ENCODE results near the gene SLC24A4.

Gene SLC24A4, protein sequence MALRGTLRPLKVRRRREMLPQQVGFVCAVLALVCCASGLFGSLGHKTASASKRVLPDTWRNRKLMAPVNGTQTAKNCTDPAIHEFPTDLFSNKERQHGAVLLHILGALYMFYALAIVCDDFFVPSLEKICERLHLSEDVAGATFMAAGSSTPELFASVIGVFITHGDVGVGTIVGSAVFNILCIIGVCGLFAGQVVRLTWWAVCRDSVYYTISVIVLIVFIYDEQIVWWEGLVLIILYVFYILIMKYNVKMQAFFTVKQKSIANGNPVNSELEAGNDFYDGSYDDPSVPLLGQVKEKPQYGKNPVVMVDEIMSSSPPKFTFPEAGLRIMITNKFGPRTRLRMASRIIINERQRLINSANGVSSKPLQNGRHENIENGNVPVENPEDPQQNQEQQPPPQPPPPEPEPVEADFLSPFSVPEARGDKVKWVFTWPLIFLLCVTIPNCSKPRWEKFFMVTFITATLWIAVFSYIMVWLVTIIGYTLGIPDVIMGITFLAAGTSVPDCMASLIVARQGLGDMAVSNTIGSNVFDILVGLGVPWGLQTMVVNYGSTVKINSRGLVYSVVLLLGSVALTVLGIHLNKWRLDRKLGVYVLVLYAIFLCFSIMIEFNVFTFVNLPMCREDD

DNA sequence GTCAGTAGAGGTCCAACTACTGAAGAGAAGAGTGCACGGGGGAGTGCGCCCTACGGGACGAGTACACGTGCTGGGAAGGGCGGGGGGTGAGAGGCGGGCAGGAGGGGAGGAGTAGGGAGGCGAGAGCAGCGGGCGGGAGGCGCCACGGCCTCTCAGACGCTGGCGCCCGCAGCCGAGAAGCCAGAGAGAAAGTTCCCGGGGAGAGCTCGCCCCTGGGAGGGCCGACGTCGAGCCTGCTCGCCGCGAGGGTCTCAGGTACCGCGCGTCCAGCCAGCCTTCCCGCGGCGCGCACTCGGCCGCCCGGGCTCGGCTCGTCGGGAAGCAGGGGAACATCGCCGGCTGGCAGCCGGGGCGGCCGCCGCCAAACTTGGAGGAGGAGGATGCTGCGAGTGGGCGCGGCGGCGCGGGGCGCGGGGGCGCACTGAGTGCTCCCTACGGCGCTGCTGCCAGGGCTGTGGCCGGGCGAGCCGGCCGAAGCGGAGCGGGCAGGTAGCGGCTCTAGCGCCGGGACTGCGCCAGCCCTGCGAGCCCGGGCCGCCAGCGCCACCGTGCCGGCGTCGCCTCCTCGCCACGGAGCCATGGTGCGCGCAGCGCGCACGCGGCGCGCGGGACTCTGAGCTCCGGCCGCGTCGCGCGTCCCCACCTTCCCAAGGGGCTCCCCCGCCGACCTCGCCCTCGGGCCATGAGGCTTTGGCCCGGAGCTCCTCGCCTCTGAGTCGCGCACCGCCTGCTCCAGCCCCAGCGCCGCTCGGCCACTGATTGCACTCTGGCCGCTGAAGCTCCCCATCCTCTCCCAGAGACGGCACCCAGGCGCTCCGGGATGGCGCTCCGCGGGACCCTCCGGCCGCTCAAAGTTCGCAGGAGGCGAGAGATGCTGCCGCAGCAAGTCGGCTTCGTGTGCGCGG is at the start of gene SLC24A4:
Gene SLC24A4, plus strand, starts transcription at position 155 of the 905 bp plus-strand sequence. Its CDS starts 666 bp downstream, at position 821.
- Mint-ChIP-seq H3K27me3 (peaks cover 68% of the 10 kb centered on the region), H3K9me3 (no peaks in the 10 kb centered on the region), H3K4me1 (peaks cover 6% of the 10 kb centered on the region), H3K4me3 (peak within 1 kb of the TSS; percentile 76), H3K36me3 (ENCODE audit: insufficient read depth) (no peaks in the 10 kb centered on the region), H3K27ac (ENCODE audit: low read depth) (no peak within 1 kb of the TSS)
- DNase-seq (ENCODE audit: low spot score in 2 of 2) (no peak), ATAC-seq (replicated peaks; ENCODE audit: extremely low read depth, poor library complexity, severe bottlenecking) (no peak)

- H3K27me3 Mint-ChIP-seq = peaks cover 42% of the 10 kb centered on the region
- ATAC-seq (replicated peaks; ENCODE audit: extremely low read depth, poor library complexity, severe bottlenecking) (no peak), DNase-seq (ENCODE audit: low spot score in 2 of 2) (no peak)
- H3K36me3 Mint-ChIP-seq (ENCODE audit: insufficient read depth) = peaks cover 2% of the 10 kb centered on the region
- no peak overlapping the region for H3K27ac Mint-ChIP-seq (ENCODE audit: low read depth)
- H3K4me3 Mint-ChIP-seq = no peak overlapping the region
- no peaks in the 10 kb centered on the region for H3K9me3 Mint-ChIP-seq
- no peaks in the 10 kb centered on the region for H3K4me1 Mint-ChIP-seq
These were observed 49.8 kb upstream of the SLC24A4 start for GRCh38 chr14:92273166-92273565.

GRCh38 chr14:92274055-92274454 is 48.9 kb upstream of the SLC24A4 start:
- no peak for DNase-seq (ENCODE audit: low spot score in 2 of 2)
- H3K36me3 Mint-ChIP-seq (ENCODE audit: insufficient read depth) = no peaks in the 10 kb centered on the region
- peaks cover 42% of the 10 kb centered on the region for H3K27me3 Mint-ChIP-seq
- H3K4me1 Mint-ChIP-seq = no peaks in the 10 kb centered on the region
- peak overlapping the region; percentile 22 for H3K27ac Mint-ChIP-seq (ENCODE audit: low read depth)
- H3K4me3 Mint-ChIP-seq = no peak overlapping the region
- H3K9me3 Mint-ChIP-seq = no peaks in the 10 kb centered on the region
- ATAC-seq (replicated peaks; ENCODE audit: extremely low read depth, poor library complexity, severe bottlenecking) = no peak

DNA sequence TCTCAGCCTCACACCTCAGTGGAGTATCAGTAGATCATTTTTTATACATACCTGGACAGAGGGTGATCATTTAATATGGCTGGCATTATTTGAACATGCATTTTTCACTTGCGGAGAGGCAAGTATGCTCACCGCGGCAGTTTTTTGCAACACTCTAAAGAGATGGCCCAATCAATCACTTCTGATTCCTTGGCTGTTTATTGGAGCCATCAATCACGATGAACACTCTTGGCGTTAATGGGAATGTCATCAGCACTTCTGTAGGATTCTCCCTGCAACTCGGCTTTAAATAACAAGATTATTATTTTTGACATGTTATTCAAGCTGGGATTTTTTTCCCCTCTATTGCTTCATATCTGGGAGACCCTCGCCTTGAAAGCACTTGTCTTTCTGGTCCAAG is 46.9 kb upstream of the SLC24A4 start:
- H3K27ac Mint-ChIP-seq (ENCODE audit: low read depth) = no peak overlapping the region
- no peak for ATAC-seq (replicated peaks; ENCODE audit: extremely low read depth, poor library complexity, severe bottlenecking)
- no peaks in the 10 kb centered on the region for H3K36me3 Mint-ChIP-seq (ENCODE audit: insufficient read depth)

DNA sequence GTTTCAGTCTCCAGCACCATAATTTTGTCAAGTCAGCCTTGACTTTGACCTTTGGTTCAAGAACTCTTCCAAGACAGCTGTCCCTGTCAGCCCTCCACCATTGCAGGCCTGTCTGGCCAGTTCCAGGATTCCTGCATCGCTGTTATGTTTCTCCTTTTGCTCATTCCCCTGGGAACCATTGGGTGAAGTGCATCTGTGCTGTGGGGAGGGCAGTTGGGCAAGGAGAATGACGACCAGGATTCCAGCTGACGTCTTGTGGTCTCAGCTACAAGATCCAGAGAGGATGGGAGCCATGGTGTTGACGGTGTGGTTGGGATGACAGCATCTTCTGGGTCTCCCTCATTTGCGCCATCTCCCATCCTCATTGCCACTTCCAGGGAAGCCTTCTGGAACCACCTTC is 45.9 kb upstream of the SLC24A4 start:
- H3K4me1 Mint-ChIP-seq = peaks cover 8% of the 10 kb centered on the region
- no peak overlapping the region for H3K27ac Mint-ChIP-seq (ENCODE audit: low read depth)
- H3K9me3 Mint-ChIP-seq = no peaks in the 10 kb centered on the region
- DNase-seq (ENCODE audit: low spot score in 2 of 2) = no peak
- H3K27me3 Mint-ChIP-seq = peaks cover 23% of the 10 kb centered on the region
- no peak overlapping the region for H3K4me3 Mint-ChIP-seq
- no peak for ATAC-seq (replicated peaks; ENCODE audit: extremely low read depth, poor library complexity, severe bottlenecking)
- no peaks in the 10 kb centered on the region for H3K36me3 Mint-ChIP-seq (ENCODE audit: insufficient read depth)

More for the DNA sequence above, 46.9 kb upstream of the SLC24A4 start:
- Mint-ChIP-seq H3K4me3 (no peak overlapping the region), H3K27me3 (peaks cover 28% of the 10 kb centered on the region), H3K9me3 (no peaks in the 10 kb centered on the region), H3K4me1 (peaks cover 8% of the 10 kb centered on the region)
- DNase-seq (ENCODE audit: low spot score in 2 of 2) = no peak

DNA sequence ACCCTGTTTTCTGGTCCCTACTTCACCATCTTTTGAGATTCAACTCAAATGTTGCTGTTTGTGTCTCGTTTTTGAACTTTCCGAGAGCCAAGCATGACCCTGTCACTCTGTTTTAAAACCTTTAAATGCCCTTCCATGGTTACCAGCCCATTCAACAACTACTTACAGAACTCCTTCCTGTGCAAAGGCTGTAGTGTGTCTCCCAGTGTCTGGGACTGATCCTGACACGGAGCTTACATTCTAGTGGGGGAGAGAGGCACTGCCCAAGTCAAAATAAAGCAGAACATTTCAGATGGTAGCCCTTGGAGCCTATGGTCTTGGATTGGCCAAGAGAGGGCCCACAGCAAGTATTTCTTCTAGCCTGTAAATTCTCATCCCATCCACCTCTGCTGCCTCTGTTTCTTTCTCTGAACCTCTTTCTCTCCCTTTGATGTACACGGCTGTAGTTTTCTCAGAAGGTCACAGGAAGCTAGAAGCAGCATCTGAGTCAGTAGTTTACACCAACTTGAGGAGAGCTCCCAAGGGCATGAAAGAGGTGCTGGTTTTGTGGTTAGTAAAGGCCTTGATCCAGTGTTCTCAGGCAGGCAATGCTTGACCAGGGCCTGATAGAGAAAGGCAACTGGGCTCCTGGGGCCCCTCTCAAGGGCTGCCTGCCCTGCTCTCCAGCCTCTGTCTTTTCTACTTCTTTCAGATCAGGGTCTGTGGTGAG is 42.3 kb upstream of the SLC24A4 start:
- Mint-ChIP-seq H3K27me3 (peaks cover 6% of the 10 kb centered on the region), H3K4me1 (peaks cover 8% of the 10 kb centered on the region), H3K9me3 (no peaks in the 10 kb centered on the region), H3K4me3 (no peak overlapping the region), H3K27ac (ENCODE audit: low read depth) (no peak overlapping the region), H3K36me3 (ENCODE audit: insufficient read depth) (no peaks in the 10 kb centered on the region)
- ATAC-seq (replicated peaks; ENCODE audit: extremely low read depth, poor library complexity, severe bottlenecking) = no peak
- DNase-seq (ENCODE audit: low spot score in 2 of 2) = no peak

- Mint-ChIP-seq H3K4me3 (no peak overlapping the region), H3K27ac (ENCODE audit: low read depth) (no peak overlapping the region), H3K9me3 (no peaks in the 10 kb centered on the region), H3K4me1 (peaks cover 8% of the 10 kb centered on the region), H3K27me3 (no peaks in the 10 kb centered on the region), H3K36me3 (ENCODE audit: insufficient read depth) (no peaks in the 10 kb centered on the region)
- DNase-seq (ENCODE audit: low spot score in 2 of 2) (no peak), ATAC-seq (replicated peaks; ENCODE audit: extremely low read depth, poor library complexity, severe bottlenecking) (no peak)
These were observed 40.3 kb upstream of the SLC24A4 start for GRCh38 chr14:92282669-92283068.

DNA sequence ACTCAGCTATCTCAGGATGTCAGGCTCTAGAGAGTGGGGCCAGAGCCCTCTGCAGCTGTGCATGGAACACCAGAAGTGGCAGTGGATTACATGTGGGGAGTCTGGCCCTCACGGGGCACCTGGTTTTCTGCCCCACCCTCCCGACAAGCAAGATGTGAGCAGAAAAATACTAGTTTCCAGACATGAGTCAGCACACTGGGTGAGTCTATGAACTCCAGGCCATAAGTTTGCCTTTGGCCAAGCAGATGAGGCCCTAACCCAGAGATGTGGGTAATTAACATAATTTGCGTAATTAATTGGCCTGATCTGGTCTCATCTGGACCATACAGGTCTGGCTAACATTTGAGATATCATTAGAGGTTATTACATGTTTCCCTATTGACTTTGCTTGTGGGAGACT is 37.7 kb upstream of the SLC24A4 start:
- Mint-ChIP-seq H3K9me3 (no peaks in the 10 kb centered on the region), H3K4me1 (peaks cover 8% of the 10 kb centered on the region), H3K4me3 (no peak overlapping the region), H3K36me3 (ENCODE audit: insufficient read depth) (no peaks in the 10 kb centered on the region), H3K27me3 (peaks cover 18% of the 10 kb centered on the region), H3K27ac (ENCODE audit: low read depth) (no peak overlapping the region)
- ATAC-seq (replicated peaks; ENCODE audit: extremely low read depth, poor library complexity, severe bottlenecking) (no peak), DNase-seq (ENCODE audit: low spot score in 2 of 2) (no peak)

- Mint-ChIP-seq H3K9me3 (no peaks in the 10 kb centered on the region), H3K27ac (ENCODE audit: low read depth) (no peak overlapping the region), H3K36me3 (ENCODE audit: insufficient read depth) (no peaks in the 10 kb centered on the region), H3K27me3 (peaks cover 30% of the 10 kb centered on the region), H3K4me3 (no peak overlapping the region), H3K4me1 (no peaks in the 10 kb centered on the region)
- DNase-seq (ENCODE audit: low spot score in 2 of 2) = no peak
- ATAC-seq (replicated peaks; ENCODE audit: extremely low read depth, poor library complexity, severe bottlenecking) = no peak
These were observed 35.0 kb upstream of the SLC24A4 start for GRCh38 chr14:92287987-92288386.

GRCh38 chr14:92288994-92289660 is 33.8 kb upstream of the SLC24A4 start:
- no peak overlapping the region for H3K4me3 Mint-ChIP-seq
- ATAC-seq (replicated peaks; ENCODE audit: extremely low read depth, poor library complexity, severe bottlenecking) (no peak), DNase-seq (ENCODE audit: low spot score in 2 of 2) (no peak)
- no peak overlapping the region for H3K27ac Mint-ChIP-seq (ENCODE audit: low read depth)
- no peaks in the 10 kb centered on the region for H3K4me1 Mint-ChIP-seq
- no peaks in the 10 kb centered on the region for H3K9me3 Mint-ChIP-seq
- H3K27me3 Mint-ChIP-seq = peaks cover 30% of the 10 kb centered on the region
- H3K36me3 Mint-ChIP-seq (ENCODE audit: insufficient read depth) = no peaks in the 10 kb centered on the region

GRCh38 chr14:92292673-92293072 is 30.3 kb upstream of the SLC24A4 start:
- H3K36me3 Mint-ChIP-seq (ENCODE audit: insufficient read depth) = no peaks in the 10 kb centered on the region
- H3K27ac Mint-ChIP-seq (ENCODE audit: low read depth) = no peak overlapping the region
- no peak overlapping the region for H3K4me3 Mint-ChIP-seq
- H3K27me3 Mint-ChIP-seq = peaks cover 53% of the 10 kb centered on the region
- ATAC-seq (replicated peaks; ENCODE audit: extremely low read depth, poor library complexity, severe bottlenecking) (no peak), DNase-seq (ENCODE audit: low spot score in 2 of 2) (no peak)
- no peaks in the 10 kb centered on the region for H3K9me3 Mint-ChIP-seq
- H3K4me1 Mint-ChIP-seq = no peaks in the 10 kb centered on the region

DNA sequence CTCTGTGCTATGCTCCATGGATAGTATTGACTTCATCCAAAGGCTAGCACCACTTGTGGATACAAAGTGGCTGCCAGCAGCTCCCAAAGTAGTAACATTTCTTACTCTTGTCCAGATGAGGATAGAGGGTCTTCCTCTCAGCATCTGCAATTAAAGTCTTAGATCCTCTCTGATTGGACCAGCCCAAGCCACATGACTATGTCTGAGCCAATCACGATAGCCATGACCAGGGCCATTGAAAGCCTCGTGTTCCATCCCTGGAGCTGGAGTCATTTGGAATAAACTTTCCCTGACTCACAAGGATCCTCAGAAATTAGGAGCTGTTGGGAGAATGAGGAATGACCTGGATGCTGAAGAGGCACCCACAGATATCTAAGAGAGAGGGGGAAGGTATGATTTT is 28.5 kb upstream of the SLC24A4 start:
- Mint-ChIP-seq H3K36me3 (ENCODE audit: insufficient read depth) (no peaks in the 10 kb centered on the region), H3K4me1 (no peaks in the 10 kb centered on the region), H3K9me3 (no peaks in the 10 kb centered on the region), H3K27me3 (peaks cover 46% of the 10 kb centered on the region), H3K4me3 (no peak overlapping the region), H3K27ac (ENCODE audit: low read depth) (no peak overlapping the region)
- DNase-seq (ENCODE audit: low spot score in 2 of 2) (no peak), ATAC-seq (replicated peaks; ENCODE audit: extremely low read depth, poor library complexity, severe bottlenecking) (no peak)
